GM12892 (cell line): ENCODE data around the gene PKP3.

Experiments
- POLR2A ChIP-seq: IDR thresholded peaks from 2 replicates; pipeline ENCODE4 v1.6.1; 2011; ENCODE audit warnings: low read depth, low read length, control low read depth
- POLR2AphosphoS5 ChIP-seq: IDR thresholded peaks from 2 replicates; pipeline ENCODE4 v1.6.1; 2011; ENCODE audit warnings: low read depth, low read length, control low read depth
- TAF1 ChIP-seq: IDR thresholded peaks from 2 replicates; pipeline ENCODE4 v1.6.1; 2011; ENCODE audit warnings: low read depth, mild to moderate bottlenecking, control low read depth, low read length, borderline replicate concordance

DNA sequence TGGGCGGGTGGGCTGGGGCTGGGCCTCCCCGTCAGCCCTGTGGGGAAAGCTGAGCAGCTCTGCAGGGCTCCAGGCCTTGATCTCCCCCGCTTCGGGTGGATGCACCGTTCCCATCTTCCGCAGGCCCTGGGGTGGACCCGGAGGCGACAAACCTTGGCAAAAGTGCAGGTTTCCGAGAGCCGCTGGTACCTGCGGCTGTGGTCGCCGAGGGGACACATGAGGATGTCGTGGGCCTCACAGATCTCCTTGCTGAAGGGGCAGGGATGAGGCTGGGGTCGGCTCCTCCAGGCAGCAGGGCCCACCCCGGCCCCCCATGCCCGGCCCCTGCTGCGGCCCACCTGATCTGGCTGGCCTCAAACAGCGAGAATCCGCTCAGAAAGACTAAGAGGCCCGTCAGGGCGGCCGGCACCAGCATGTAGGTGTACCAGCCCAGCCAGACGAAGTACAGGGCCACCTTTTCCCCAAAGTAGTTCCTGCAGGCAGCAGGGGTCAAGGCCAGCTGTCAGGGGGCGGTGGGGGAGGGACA is 36.0 kb downstream of the PKP3 start:
- TF ChIP-seq POLR2A = no peak
- no peak for TF ChIP-seq POLR2AphosphoS5
- TF ChIP-seq TAF1 = no peak
